ENCODE results near the gene CRTC2.
"Not testable (repeated sequence)": the region's sequence is repeated elsewhere in the genome, so short reads cannot be mapped to it uniquely, and the experiment has no call there.

The CRTC2 gene

DNA sequence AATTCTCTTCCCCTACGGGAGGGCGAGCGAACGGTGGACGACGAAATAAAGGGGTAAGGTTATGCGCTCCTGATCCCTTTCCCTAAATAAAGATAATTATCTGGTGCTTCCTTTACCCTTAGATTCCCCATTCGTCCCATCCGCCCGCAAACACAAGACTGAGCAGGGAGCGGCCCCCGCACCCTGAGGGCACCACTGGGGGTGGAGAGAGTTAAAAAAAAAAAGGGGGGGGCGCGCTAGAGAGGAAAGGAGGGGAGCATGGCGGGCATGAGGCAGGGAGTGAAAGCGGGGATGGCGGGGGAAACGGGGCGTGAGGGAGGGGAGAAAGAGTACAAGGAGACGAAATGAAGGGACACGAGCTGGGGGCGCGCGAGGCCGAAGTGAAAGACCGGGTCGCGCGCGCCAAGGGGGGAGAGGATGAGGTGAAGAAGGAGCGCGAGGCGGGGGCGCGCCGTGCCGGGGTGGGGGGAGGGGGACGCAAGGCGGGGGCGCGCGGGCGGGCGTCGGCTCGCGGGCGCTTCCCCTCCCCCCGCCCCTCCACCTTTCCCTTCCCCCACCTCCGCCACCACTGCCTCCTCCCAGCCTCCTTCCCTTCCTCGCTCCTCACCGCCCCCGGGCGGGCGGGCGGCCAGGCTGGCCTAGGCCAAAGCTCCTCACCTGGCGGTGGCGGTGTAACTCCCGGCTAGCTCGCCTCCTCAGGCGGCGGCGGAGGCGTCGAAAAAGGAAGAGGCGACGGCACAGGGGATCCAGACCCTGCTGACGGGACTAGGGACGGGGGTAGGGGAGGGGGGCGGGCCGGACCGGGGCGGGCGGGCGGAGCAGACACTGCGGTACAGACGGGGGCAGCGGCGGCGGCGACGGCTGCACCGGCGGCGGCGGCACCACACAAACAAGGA is 36.1 kb downstream of the CRTC2 start:
- no peak for DNase-seq (ENCODE audit: low spot score)
- in situ Hi-C loops (cut with MboI; ENCODE audit: low sequenced_read_pairs, unreplicated experiment), result no loop called here

DNA sequence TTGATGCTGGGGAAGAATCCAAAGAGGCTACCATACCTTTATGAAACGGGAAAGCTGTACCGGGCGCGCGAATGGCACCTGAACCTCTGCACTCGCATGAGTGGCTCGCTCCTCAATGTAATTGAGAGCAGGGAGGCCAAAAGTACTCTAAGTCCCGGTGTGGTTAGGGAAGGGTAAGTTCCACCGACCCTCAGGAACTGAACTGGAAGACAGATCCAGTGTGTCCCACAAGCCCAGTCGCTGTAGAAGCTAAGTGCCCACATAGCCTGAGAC is 36.7 kb downstream of the CRTC2 start:
- in situ Hi-C loops (cut with MboI; ENCODE audit: low sequenced_read_pairs, unreplicated experiment), result no loop called here
- DNase-seq (ENCODE audit: low spot score), result no peak
- TF ChIP-seq, protein P1, sequence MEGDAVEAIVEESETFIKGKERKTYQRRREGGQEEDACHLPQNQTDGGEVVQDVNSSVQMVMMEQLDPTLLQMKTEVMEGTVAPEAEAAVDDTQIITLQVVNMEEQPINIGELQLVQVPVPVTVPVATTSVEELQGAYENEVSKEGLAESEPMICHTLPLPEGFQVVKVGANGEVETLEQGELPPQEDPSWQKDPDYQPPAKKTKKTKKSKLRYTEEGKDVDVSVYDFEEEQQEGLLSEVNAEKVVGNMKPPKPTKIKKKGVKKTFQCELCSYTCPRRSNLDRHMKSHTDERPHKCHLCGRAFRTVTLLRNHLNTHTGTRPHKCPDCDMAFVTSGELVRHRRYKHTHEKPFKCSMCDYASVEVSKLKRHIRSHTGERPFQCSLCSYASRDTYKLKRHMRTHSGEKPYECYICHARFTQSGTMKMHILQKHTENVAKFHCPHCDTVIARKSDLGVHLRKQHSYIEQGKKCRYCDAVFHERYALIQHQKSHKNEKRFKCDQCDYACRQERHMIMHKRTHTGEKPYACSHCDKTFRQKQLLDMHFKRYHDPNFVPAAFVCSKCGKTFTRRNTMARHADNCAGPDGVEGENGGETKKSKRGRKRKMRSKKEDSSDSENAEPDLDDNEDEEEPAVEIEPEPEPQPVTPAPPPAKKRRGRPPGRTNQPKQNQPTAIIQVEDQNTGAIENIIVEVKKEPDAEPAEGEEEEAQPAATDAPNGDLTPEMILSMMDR (IDR thresholded peaks at IDR 0.05; ENCODE audit: borderline replicate concordance, control extremely low read depth, extremely low read depth, insufficient read depth, missing control alignments), result no peak

More for the DNA sequence above, 36.1 kb downstream of the CRTC2 start:
- TF ChIP-seq, protein P1 (IDR thresholded peaks at IDR 0.05; ENCODE audit: borderline replicate concordance, control extremely low read depth, extremely low read depth, insufficient read depth, missing control alignments), result peak; percentile 30

DNA sequence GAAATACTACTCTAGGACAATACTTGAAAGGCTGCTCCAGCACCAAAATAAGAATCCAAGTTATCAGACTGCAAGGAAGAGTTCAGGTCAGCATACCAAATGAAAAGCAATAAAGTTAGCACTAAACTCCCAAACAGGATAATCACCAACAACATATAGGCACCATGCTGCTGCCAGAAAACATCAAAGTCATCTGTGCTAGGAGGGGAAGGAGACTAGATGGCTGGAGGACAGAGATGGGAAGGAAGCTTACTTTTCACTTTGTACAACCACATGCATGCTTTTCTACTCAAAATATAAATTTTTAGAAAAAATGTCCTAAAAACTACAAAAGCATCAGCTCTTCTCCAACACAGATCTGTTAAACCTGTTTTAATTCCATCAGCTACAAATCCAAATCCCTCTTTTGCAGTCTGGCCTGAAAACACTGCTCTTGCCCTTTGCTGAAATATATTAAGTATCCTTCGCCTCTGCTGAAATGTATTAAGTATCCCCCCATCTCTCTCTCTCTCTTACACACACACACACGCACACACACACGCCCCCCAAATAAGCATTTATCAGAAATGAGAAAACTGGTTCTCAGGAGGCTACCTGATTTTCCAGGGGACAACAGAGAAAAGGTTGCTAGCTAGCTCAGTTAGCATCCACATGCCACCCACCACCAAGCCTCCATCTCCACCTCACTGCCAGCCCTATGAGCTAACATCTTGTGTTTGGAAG is 37.2 kb downstream of the CRTC2 start:
- DNase-seq (ENCODE audit: low spot score), result no peak
- TF ChIP-seq, protein P1 (IDR thresholded peaks at IDR 0.05; ENCODE audit: borderline replicate concordance, control extremely low read depth, extremely low read depth, insufficient read depth, missing control alignments), result no peak
- in situ Hi-C loops (cut with MboI; ENCODE audit: low sequenced_read_pairs, unreplicated experiment), result no loop called here

DNA sequence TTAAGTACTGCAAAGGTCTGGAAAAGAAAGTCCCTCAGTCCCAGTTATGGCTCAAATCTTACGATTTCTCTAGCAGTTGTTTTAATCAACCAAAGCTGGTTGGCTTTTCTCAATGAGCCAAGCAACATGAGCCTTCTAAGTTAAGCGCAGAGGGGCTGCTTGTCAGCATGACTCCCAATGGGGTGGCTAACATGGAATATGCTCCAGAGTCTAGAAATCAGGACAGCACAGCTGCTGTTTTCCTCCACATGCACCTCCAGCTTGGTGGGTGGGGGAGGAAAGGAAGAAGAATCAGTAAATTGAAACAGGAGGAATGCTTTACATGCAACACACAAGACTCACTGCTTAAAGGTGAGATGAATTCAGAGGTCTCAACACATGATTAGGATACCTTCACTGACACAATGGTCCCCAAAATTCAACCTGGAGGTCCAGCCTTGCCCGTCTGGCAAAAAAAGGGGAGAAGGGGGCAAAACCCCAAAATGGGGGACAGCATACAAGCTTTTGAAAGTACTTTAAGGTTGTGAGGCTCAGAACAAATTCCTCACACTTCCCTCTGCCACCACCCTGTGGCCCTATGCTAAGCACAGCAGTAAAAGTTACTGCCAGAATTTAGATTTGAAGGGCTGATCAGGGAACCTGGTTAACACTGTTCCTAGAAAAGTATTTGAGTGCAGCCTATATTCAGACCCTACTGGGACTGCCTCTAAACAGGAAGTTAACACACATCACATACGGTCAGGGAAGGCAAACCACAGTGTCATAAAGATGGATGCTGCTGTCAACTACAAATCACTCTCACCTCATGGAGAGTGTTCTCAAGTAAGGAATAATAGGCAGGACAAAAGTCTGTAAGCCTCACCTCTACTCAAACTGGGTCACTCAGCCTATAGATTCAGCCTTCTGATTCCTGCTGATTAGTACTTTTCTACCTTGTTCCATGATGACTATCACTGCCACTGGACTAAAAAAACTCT is 38.2 kb downstream of the CRTC2 start:
- TF ChIP-seq, protein P1 (IDR thresholded peaks at IDR 0.05; ENCODE audit: borderline replicate concordance, control extremely low read depth, extremely low read depth, insufficient read depth, missing control alignments), result peak; percentile 32
- in situ Hi-C loops (cut with MboI; ENCODE audit: low sequenced_read_pairs, unreplicated experiment), result no loop called here
- DNase-seq (ENCODE audit: low spot score), result peak; percentile 29

DNA sequence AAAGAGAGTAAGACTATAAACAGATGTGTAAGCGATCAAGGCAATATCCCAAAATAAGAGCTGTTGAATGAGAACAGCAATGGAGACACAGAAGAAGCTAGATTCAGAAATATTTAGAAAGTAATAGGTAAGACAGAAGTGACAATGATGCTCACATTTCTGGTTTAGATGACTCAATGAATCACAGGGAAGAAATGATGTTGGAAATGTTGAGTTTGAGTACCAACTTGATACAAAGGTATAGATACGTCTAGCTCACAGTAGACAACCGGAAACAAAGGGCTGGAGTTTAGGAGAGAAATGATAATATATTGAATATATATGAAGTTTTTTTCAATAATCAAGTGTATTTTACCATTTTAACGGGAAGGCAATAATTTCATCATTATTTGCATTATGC is 42.1 kb downstream of the CRTC2 start:
- in situ Hi-C loops (cut with MboI; ENCODE audit: low sequenced_read_pairs, unreplicated experiment), result no loop called here
- TF ChIP-seq, protein P1 (IDR thresholded peaks at IDR 0.05; ENCODE audit: borderline replicate concordance, control extremely low read depth, extremely low read depth, insufficient read depth, missing control alignments), result no peak
- DNase-seq (ENCODE audit: low spot score), result no peak

DNA sequence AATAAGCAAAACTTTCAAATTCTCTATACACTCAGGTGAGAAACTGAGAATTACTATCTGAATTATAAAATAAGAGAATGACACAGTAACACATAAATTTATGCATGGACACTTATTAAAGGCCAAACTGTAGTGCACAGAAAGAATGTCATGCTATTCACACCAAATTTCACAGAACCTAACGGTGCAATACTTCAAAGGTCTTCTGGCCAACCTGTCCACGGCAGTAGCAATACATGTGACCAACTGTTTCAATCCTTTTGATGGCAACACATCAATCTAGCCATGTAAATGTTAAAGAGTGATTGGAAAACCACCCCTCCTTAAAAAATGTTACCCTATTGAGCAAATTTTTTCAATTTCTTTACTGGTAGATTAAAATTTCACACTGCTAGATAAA is 46.1 kb downstream of the CRTC2 start:
- no peak for DNase-seq (ENCODE audit: low spot score)
- TF ChIP-seq, protein P1 (IDR thresholded peaks at IDR 0.05; ENCODE audit: borderline replicate concordance, control extremely low read depth, extremely low read depth, insufficient read depth, missing control alignments), result no peak
- in situ Hi-C loops (cut with MboI; ENCODE audit: low sequenced_read_pairs, unreplicated experiment), result no loop called here

DNA sequence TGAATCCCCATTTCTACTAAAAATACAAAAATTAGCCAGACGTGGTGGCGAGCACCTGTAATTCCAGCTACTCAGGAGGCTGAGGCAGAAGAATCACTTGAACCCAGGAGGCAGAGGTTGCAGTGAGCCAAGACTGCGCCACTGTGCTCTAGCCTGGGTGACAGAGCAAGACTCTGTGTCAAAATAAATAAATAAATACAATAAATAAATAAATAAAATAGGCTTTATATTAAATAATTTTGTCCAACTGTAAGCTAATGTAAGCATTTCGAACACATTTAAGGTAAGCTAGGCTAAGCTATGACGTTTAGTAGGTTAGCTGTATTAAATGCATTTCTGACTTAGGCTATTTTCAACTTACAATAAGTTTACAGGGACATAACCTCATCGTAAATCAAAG is 47.9 kb downstream of the CRTC2 start:
- DNase-seq (ENCODE audit: low spot score); in situ Hi-C loops (cut with MboI; ENCODE audit: low sequenced_read_pairs, unreplicated experiment): not testable (repeated sequence)

Data from GM13976 (cell line).